ENCODE results near the gene AGAP1.

The AGAP1 gene

DNA sequence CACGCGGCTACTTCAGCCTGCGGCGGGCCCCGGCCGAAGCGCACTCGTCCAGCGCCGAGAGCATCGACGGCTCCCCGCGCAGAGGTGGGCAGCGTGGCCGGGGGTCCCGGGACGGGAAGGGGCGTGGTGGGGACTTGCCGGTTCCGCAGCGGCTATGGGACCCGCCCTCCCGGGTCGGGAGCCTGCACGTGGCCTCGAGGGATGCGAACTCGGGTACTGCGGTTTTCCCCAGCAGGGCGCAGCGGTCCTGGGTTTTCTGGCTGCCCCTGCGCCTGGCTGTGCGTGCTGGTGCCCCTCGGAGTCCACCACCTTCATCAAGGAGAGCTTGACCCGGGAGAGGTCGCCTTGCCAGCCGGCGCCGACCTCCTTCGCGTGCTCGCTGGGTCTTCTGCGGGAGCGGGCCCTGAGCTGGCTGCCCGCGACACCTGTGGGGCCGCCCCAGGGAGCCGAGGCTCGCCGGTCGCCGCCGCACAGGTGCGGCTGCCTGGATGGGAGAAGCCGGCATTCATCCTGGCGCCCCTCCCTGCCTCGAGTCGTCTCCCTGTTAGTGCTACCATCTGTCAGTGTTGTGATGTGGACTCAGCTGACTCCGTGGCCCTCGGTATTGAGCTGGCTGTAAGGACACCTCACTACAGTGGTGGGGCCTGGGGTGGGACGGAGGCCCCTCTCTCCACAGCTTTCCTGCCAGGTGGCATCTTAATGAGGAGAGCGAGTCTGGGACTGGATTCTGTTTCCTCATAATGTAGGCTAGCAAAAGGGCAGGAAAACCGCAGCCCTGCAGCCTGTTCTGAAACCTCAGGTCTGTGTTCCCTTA lies 177.3 kb downstream of the AGAP1 start:
- DNase-seq, result no peak

DNA sequence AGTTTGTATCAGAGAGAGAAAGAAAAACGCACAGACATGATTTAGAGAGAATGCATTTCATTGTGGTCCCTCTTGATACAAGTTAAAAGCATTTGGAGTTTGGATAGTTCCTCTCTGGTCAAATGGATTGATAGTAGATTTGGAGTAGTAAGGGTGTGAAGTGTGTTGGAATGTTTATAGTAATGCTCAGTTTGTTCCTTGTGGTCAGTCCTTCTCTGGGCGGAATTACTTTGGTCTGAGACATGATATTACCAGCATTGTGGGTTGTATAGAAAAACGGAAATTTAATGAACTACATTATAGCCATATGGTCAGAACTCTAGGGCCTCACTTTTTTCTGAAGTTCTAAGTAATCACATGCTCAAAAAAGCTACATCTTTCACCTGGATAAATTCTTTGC lies 178.9 kb downstream of the AGAP1 start:
- no peak for DNase-seq

GRCh38 chr2:235674146-235674545 lies 180.3 kb downstream of the AGAP1 start:
- DNase-seq, result no peak

DNA sequence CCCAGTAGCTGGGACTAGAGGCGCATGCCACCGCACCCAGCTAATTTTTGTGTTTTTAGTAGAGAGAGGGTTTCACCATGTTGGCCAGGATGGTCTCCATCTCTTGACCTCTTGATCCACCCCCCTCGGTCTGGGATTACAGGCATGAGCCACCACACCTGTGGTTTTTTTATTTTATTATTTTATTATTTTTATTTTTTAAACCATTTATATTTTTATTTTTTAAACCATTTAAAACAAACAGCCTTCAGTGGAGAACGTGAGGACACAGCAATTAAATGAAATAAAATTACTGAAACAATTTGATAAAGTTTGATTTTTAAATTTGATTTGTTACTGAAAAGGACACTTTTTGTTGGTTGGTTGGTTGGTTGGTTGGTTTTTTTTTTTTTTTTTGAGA lies 181.0 kb downstream of the AGAP1 start:
- no peak for DNase-seq

DNA sequence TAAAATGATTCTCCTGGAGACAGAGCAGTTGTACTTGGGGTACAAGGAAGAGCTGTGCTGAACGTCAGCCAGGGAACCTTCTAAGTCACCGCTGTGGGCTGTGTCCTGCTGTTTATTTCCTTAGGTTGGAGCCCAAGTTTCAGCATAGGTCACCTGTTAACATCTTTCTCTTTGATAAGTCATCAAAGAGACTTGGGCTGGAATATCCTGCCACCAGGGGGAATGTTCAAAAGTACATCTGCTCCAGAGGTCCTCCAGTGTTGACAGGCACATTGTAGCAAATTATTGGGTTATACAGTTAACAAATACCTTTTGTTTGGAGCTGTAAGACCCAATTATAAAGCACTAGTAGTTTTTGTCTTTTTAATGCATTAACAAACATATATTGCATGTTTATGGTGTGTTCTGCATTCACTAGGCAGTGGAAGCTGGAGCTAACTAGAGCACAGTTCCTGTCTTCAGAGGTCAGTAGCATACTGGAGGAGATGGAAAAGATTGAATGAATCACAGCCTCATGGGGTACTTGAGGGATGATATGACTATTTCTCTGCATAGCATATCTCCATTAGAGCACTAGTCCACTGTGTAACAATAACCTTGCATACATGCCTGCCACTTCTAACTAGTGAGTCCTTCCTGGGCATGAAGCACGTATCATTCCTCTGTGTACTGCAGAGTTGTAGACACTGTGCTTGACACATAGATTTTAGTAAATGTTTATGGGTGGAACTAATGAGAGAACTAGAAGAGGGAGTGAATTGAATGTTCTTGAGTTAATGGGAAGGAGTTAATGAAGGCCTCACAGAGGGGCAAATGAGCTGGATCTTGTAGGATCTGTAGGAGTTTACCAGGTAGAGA lies 182.1 kb downstream of the AGAP1 start:
- no peak for DNase-seq

GRCh38 chr2:235676536-235676799 lies 182.6 kb downstream of the AGAP1 start:
- DNase-seq, result no peak

- DNase-seq, result no peak
These were observed 183.5 kb downstream of the AGAP1 start for GRCh38 chr2:235677276-235677788.

DNA sequence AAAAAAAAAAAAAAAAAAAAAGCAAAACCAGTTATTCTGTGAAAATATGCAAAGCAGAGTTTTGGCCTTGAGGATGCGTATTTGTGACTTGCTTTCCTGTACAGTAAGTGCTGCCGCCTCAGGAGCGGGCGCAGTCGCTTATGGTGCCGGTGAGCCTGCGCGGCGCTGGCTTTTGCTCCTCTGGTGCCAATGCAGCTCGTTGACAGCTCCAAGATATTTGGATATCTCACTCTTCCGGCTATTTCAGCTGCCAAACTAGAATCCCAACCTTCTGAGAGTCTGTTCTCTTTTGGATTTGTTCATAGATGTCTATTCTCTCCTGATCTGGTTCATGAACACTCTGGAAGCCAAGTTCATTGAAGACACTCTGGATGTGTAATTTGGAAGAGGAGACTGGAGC lies 184.1 kb downstream of the AGAP1 start:
- DNase-seq, result no peak

- DNase-seq, result no peak
These were observed 184.9 kb downstream of the AGAP1 start for GRCh38 chr2:235678712-235679111.

DNA sequence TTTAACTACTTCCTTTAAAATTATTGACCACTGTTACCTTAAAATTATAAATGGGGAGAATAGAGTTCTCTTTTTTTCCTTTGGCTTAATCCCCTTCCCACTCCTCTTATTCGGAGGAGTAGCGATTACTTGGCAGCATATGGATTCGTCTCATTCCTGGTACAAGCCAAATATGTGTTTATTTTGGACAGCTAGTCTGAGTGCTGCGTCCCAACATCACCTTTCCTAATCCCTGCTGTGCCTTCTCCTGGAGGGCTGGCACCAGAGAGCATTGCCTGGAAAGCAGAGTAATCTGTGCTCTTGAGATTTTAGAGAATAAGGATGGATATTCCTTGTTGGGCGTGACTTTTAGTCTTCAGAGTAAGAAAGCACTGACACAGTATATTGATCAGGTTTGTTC lies 185.6 kb downstream of the AGAP1 start:
- no peak for DNase-seq

DNA sequence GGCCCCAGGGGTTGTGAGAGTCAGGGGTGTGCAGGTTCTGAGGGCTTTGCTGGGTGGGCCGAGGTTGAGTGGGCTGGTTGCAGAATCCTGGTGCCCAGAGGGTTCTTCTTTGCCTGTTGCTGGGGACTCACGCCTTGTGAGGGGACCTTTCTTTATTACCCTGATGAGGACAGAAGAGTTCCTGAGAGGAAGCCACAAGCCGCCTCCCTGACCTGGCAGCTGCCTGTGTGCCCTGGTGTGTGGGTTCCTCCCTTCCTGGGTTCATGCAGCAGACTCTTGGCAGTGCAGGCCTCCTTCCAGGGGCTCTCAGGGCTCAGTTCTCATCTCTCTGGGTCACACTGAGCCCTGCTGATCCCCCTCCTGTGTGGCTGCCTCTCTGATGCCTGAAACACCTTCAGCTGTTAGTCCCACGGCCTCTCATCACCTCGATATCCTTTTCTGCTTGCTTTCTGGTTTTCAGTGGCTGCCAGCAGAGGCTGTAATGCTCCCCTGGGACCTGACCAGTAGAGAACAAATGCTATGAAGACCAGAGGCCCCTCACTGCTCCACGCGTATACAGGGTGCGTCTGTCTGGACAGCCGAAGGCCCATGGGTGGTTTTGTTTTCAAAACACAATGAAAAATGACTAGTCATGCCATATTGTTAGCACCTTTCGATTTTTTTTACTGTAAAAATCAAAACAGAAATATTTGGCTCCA lies 191.3 kb downstream of the AGAP1 start:
- no peak for DNase-seq

DNA sequence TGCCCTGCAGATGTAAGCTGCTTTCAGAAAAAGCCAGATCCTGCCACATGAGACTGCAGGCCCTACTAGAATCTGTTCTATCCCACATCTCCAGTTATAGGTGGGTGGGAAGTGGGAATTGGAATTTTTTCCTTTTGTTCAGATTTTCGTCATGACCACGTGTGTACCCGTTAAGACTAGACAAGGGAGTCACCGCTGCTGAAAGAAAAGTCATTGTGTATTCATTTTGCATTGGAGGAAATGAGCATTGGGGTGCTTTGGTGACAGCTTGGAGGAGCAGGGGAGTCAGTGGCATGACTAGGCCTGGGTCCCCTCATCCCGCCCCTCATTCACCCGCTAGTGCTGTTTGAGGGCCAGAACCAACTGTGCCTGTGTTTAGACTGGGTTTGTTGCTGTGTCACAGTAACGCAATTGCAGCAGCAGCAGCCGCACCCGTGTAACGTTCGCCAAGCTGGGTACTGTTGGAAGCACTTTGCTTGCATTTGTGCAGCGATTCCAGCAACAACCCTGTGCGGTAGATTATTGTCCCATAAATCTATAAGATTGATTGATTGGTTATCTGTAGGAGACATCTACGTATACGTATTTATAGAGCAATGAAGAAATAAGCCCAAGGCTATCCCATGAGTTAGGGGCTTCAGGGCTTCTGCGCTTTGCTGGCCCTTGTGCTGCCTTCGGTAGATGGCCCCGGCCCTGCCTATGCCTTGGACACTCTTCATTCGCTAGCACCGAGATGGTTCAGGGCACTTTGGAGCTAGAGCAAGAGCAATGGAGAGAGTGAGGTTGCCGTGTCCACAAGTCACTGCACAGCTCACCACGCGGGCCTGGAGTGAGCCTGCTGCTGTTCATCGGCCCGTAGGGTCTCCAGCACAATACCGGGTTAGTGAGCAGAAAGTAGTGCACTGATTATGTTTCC lies 194.9 kb downstream of the AGAP1 start:
- no peak for DNase-seq

- no peak for DNase-seq
These were observed 195.6 kb downstream of the AGAP1 start for GRCh38 chr2:235689427-235689853.

DNA sequence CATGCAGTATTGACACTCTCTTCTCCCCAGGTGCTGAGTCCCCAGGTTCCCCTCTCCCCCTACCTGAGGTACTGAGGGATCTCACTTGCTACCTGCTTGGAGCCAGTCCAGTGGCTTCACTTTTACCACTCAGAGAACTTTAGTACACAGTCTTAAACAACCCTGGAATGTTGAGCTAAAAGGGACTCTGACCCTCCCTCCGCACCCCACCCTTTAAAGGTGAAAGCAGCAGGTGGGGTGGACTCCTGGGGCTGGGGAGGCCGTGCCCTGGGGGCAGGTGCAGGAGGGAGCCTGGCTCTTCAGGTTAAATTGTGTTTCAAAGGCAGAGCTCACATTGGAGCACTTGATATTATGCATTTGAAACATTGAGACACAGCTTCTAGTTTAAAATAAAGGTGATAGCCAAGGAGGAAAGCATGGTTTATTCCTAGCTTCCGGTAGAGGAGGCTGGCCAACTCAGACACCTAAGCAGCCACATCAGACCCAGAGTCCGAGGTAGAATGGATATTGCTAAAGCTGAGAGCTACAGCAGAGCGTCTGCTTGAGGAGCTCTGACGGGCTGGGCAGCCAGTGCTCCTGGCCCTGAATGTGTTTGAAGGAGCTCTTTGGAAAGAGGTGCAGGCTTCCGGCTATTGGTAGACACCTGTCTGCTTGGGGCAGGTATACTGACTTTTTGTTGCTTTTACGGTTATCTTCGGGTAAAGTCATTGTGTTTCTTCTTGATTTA lies 196.4 kb downstream of the AGAP1 start:
- DNase-seq, result no peak

DNA sequence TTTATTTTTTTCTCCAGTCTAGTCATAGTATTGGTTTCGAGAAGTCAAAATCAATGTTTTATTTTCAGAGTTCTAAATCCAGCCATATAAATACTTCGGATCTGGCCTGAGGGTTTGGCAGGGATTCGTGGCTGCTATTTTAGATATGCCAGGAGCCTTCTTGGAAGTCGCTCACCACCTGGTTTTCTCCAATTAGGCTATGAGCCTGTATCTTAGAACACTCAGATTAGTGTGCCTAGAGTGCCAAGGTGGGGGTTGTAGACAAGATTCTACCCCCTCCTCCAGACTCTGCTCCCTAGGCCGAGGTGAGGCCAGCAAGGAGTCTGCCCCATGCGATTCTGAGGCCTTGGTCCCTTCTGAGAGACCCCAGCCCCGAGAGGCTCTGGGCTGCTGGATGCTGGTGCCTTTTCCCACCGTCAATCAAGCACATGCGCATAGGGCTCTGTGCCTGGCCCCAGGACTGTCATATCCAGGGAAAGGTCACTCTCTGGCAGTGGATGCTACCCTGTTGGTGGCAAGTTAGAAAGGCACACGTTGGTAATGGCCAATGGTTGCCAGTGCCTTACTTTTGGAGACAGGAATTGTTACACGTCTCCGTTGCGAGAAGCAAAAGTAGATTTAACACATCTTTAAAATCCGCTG lies 197.1 kb downstream of the AGAP1 start:
- no peak for DNase-seq

DNA sequence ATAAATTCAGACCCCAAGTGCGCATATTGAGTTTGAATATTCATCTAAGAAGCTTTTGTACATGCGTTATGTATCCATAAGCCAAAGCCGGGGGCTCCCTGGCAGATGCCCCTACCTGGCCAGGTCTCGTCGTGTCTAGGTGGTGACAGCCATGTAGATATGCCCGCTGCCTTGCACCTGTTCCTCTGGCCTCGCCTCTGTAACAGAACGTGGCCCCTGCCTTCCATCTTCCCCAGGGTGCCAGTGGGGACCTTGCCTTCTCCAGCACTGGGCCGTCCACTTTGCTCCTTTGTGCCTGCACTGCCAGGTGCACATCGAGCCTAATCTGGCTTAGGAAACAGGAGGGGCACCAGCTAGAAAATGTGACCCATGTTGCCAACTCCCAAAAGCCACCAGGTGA lies 198.2 kb downstream of the AGAP1 start:
- DNase-seq, result no peak

- DNase-seq, result no peak
These were observed 198.9 kb downstream of the AGAP1 start for GRCh38 chr2:235692671-235693171.

- DNase-seq, result no peak
These were observed 199.4 kb downstream of the AGAP1 start for GRCh38 chr2:235693279-235693678.

DNA sequence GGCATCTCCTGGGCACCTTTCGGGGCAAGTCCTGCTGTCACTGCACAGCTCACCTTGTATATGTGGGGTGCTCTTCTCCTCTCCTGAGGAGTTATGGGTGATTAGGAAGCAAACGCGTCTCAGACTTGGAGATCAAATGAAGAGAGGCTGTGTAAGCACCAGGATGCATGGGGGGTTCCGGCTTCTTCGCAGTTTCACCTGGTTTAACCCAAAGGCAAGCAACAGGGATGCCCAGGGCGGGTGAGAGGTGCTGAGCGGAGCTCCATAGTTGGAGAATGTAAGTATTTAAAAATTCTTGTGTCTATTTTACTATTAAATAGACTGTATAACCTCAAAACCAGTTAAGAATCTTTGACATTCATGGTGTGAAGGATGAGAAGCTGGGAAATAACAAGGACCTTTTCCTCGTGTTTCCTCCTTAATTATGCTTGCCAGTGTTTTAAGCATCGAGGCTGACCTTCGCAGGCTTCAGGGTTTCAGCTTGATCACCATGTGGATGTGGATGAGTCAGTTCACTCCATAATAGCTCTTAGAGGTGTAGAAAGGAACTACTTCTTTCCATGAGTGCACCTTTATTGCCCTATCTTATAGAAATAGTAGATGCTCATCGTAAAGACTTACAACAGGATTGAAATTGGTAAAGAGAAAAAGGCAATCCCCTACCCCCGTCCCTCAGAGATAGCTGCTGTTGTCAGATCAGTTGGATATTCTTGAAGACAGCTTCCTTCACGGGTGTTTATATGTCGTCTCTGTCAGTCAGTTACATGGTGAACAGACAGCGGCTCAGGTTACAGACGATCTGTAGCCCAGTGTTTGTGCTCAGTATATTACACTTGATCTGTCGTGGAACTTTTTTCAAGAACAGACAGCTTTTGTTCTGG lies 201.1 kb downstream of the AGAP1 start:
- no peak for DNase-seq

GRCh38 chr2:235695602-235695895 lies 201.7 kb downstream of the AGAP1 start:
- DNase-seq, result no peak

All from stimulated activated CD8-positive, alpha-beta memory T cell treated with anti-CD3 and anti-CD28 coated beads, Interleukin-4, amount 100 ng/mL, for 48 hours (primary cell).